Measurements from ENCODE around the gene ZDHHC22.

Gene ZDHHC22

GRCh38 chr14:77125823-77126325, 15.7 kb downstream of the ZDHHC22 start:
- DNase-seq: no peak

- peak in 1 of 2 experiments; percentile 44 for DNase-seq
These were observed 16.2 kb downstream of the ZDHHC22 start for GRCh38 chr14:77125281-77125801.

GRCh38 chr14:77124345-77125280, 17.0 kb downstream of the ZDHHC22 start:
- peak; percentile 9 to 74 for DNase-seq

- no peak for DNase-seq
These were observed 17.9 kb downstream of the ZDHHC22 start for GRCh38 chr14:77123381-77124325.

GRCh38 chr14:77122526-77123125, 19.0 kb downstream of the ZDHHC22 start:
- no peak for DNase-seq

- peak; percentile 85 to 91 for DNase-seq
These were observed 20.5 kb downstream of the ZDHHC22 start for GRCh38 chr14:77120771-77121743.

GRCh38 chr14:77119851-77120250, 21.7 kb downstream of the ZDHHC22 start:
- DNase-seq: no peak

GRCh38 chr14:77116172-77116817, 25.3 kb downstream of the ZDHHC22 start:
- DNase-seq: no peak

GRCh38 chr14:77114609-77115008, 27.0 kb downstream of the ZDHHC22 start:
- DNase-seq: no peak

GRCh38 chr14:77113644-77114043, 27.9 kb downstream of the ZDHHC22 start:
- no peak for DNase-seq

- DNase-seq: no peak
These were observed 30.6 kb downstream of the ZDHHC22 start for GRCh38 chr14:77111021-77111420.

GRCh38 chr14:77110286-77110685, 31.3 kb downstream of the ZDHHC22 start:
- no peak for DNase-seq

- DNase-seq: no peak
These were observed 31.9 kb downstream of the ZDHHC22 start for GRCh38 chr14:77109656-77110055.

- no peak for DNase-seq
These were observed 32.8 kb downstream of the ZDHHC22 start for GRCh38 chr14:77108753-77109152.

- no peak for DNase-seq
These were observed 34.4 kb downstream of the ZDHHC22 start for GRCh38 chr14:77107228-77107627.

GRCh38 chr14:77106666-77107065, 34.9 kb downstream of the ZDHHC22 start:
- no peak for DNase-seq

GRCh38 chr14:77105145-77105939, 36.2 kb downstream of the ZDHHC22 start:
- no peak for DNase-seq

GRCh38 chr14:77104393-77104792, 37.2 kb downstream of the ZDHHC22 start:
- no peak for DNase-seq

GRCh38 chr14:77103951-77104350, 37.6 kb downstream of the ZDHHC22 start:
- no peak for DNase-seq

- DNase-seq: no peak
These were observed 38.1 kb downstream of the ZDHHC22 start for GRCh38 chr14:77103475-77103874.

Data from NCI-H526 (cell line).